Amniotic epithelial cell (primary cell): Measurements from ENCODE around the gene INF2.
"Not testable (repeated sequence)": the region's sequence is repeated elsewhere in the genome, so short reads cannot be mapped to it uniquely, and the experiment has no call there.

Experiments used
- DNase-seq: peaks from one replicate; pipeline ENCODE4 v3.0.0-alpha.2; 2010; ENCODE audit warnings: low read depth

The INF2 gene

GRCh38 chr14:104689109-104689880 is at the start of gene INF2:
Gene INF2 (plus strand): TSS chr14:104689618. CDS start chr14:104701366, 11,748 bp downstream.
- DNase-seq: no peak

GRCh38 chr14:104639885-104640548 is 49.4 kb upstream of the INF2 start:
- DNase-seq: peak; percentile 21

- no peak for DNase-seq
Measured at GRCh38 chr14:104640681-104641080, 48.7 kb upstream of the INF2 start.

- no peak for DNase-seq
Measured at GRCh38 chr14:104641753-104642539, 47.5 kb upstream of the INF2 start.

GRCh38 chr14:104642540-104642868 is 46.9 kb upstream of the INF2 start:
- DNase-seq: no peak

- DNase-seq: no peak
Measured at GRCh38 chr14:104643306-104643705, 46.1 kb upstream of the INF2 start.

GRCh38 chr14:104644091-104644635 is 45.3 kb upstream of the INF2 start:
- no peak for DNase-seq

- no peak for DNase-seq
Measured at GRCh38 chr14:104644656-104645378, 44.6 kb upstream of the INF2 start.

GRCh38 chr14:104647467-104648043 is 41.9 kb upstream of the INF2 start:
- no peak for DNase-seq

GRCh38 chr14:104650057-104650980 is 39.1 kb upstream of the INF2 start:
- DNase-seq: peak; percentile 17

GRCh38 chr14:104650981-104651875 is 38.2 kb upstream of the INF2 start:
- no peak for DNase-seq

- no peak for DNase-seq
Measured at GRCh38 chr14:104651876-104652260, 37.5 kb upstream of the INF2 start.

- DNase-seq: no peak
Measured at GRCh38 chr14:104652386-104652785, 37.0 kb upstream of the INF2 start.

- DNase-seq: not testable (repeated sequence)
Measured at GRCh38 chr14:104653130-104653920, 36.1 kb upstream of the INF2 start.

GRCh38 chr14:104654119-104654518 is 35.3 kb upstream of the INF2 start:
- DNase-seq: no peak

- DNase-seq: no peak
Measured at GRCh38 chr14:104655128-104655848, 34.1 kb upstream of the INF2 start.

- no peak for DNase-seq
Measured at GRCh38 chr14:104656014-104656714, 33.3 kb upstream of the INF2 start.
